GM06990 (cell line): ENCODE data around the gene RYR1.

Experiments
- DNase-seq: peaks from one replicate; pipeline ENCODE4 v3.0.0-alpha.2; 2011; ENCODE audit not compliant: insufficient read length; ENCODE audit errors: extremely low read depth
- H3K27me3 ChIP-seq: replicated peaks from 2 replicates; pipeline ENCODE4 v1.6.0; 2011; ENCODE audit warnings: low read length; ENCODE audit not compliant: control insufficient read depth, insufficient read depth
- H3K36me3 ChIP-seq: 2 replicates; pipeline ENCODE4 v1.5.1; 2011; ENCODE audit warnings: low read length; ENCODE audit not compliant: control insufficient read depth, insufficient read depth
- H3K4me3 ChIP-seq: replicated peaks from 2 replicates; pipeline ENCODE4 v1.5.1; 2011; ENCODE audit warnings: low read depth, mild to moderate bottlenecking, control low read depth, low read length
- TF ChIP-seq, protein P1 (sequence below): IDR thresholded peaks from 2 replicates; pipeline ENCODE4 v1.5.1; 2011; ENCODE audit warnings: low read length, control low read depth, mild to moderate bottlenecking, inconsistent platforms; ENCODE audit not compliant: insufficient read depth, poor library complexity, severe bottlenecking

Gene RYR1

DNA sequence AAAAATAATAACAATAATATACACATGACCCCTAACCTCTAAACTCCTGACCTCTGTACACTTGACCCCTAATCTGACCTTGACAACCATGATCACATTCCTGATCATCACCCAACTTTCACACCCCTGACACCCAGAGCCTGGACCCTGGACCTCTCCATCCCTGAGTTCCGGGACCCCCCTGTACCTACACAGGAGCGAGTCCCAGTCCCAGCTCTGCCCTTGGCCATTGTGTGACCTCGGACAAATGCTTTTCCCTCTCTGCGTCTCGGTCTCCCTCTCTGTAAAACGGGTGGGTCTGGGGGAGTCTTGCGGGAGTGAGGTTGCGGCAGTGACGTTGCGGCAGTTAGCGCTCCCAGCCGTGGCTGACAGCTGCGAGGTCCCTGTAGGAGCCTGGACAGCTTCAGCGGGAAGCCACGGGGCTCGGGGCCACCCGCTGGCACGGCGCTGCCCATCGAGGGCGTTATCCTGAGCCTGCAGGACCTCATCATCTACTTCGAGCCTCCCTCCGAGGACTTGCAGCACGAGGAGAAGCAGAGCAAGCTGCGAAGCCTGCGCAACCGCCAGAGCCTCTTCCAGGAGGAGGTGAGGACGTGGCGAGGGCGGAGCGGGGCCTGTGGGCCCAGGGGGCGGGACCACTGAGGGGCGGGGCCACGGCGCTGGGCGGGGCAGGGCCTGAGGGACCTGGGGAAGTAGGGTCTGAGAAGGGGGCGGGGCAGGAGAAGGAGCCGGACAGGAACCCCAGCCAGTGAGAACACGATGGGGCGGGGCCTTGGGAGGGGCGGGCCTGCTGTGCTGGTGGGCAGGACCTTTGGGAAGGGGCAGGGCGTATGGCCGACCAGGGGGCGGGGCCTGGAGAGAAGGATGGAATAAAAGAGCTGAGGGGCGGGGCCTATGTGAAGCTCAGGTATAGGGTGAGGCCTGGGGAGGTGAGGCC lies 19.2 kb downstream of the RYR1 start:
- Histone ChIP-seq H3K27me3 (no peaks in the 10 kb centered on the region), H3K4me3 (no peak overlapping the region), H3K36me3 (no peaks in the 10 kb centered on the region)
- TF ChIP-seq, protein P1, sequence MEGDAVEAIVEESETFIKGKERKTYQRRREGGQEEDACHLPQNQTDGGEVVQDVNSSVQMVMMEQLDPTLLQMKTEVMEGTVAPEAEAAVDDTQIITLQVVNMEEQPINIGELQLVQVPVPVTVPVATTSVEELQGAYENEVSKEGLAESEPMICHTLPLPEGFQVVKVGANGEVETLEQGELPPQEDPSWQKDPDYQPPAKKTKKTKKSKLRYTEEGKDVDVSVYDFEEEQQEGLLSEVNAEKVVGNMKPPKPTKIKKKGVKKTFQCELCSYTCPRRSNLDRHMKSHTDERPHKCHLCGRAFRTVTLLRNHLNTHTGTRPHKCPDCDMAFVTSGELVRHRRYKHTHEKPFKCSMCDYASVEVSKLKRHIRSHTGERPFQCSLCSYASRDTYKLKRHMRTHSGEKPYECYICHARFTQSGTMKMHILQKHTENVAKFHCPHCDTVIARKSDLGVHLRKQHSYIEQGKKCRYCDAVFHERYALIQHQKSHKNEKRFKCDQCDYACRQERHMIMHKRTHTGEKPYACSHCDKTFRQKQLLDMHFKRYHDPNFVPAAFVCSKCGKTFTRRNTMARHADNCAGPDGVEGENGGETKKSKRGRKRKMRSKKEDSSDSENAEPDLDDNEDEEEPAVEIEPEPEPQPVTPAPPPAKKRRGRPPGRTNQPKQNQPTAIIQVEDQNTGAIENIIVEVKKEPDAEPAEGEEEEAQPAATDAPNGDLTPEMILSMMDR, result no peak
- peak; percentile 56 for DNase-seq

DNA sequence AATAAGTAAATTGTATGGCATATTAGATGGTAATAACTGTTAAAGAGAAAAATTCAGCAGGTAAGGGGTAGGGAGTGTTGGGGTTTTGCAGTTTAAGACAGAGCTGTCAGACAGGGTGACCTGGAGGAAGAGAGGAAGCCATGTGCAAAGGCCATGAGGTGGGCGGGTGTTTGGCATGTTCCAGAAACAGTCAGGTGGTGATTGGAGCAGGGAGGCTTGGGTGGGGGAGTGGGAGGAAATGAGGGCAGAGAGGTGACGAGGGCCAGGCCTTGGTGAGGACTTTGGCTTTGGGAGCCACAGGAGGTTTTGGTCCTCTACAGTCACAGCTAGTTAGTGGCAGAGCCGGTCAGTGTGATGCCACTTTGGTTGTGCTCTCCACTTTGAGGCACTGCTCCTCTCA lies 20.1 kb downstream of the RYR1 start:
- no peak for DNase-seq
- TF ChIP-seq, protein P1, result no peak
- Histone ChIP-seq H3K36me3 (no peaks in the 10 kb centered on the region), H3K4me3 (no peak overlapping the region), H3K27me3 (no peaks in the 10 kb centered on the region)

DNA sequence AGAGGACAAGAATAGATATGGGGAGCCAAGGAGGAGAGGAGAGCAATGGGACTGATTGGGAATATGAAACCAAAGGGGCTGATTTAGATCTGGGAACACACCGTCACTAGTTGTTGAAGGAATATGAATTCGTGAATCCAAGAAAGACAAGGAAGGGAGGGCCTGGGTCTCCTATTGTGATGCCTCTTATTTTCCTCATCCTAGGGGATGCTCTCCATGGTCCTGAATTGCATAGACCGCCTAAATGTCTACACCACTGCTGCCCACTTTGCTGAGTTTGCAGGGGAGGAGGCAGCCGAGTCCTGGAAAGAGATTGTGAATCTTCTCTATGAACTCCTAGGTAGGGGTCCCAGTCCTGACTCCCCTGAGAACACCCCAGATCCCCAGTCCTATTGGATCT lies 21.5 kb downstream of the RYR1 start:
- DNase-seq, result no peak
- Histone ChIP-seq H3K36me3 (no peaks in the 10 kb centered on the region), H3K27me3 (no peaks in the 10 kb centered on the region), H3K4me3 (no peak overlapping the region)
- TF ChIP-seq, protein P1, result no peak

DNA sequence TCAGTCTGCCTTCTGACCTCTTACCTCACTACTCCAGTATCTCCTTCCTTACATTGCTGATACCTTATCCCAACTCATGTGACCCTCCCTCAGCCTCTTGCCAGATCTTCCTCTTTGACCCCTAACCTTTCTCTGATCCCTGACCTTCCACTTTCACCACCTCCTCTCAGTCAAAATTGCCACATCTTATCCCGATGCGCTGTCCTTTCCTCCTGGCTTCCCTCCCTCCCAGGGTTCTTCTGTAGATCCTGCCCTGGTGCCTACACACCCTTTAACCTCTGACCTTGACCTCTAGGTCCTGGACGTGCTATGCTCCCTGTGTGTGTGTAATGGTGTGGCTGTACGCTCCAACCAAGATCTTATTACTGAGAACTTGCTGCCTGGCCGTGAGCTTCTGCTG lies 23.7 kb downstream of the RYR1 start:
- no peaks in the 10 kb centered on the region for H3K36me3 ChIP-seq
- no peaks in the 10 kb centered on the region for H3K27me3 ChIP-seq
- TF ChIP-seq, protein P1, result no peak
- H3K4me3 ChIP-seq, result no peak overlapping the region
- no peak for DNase-seq

DNA sequence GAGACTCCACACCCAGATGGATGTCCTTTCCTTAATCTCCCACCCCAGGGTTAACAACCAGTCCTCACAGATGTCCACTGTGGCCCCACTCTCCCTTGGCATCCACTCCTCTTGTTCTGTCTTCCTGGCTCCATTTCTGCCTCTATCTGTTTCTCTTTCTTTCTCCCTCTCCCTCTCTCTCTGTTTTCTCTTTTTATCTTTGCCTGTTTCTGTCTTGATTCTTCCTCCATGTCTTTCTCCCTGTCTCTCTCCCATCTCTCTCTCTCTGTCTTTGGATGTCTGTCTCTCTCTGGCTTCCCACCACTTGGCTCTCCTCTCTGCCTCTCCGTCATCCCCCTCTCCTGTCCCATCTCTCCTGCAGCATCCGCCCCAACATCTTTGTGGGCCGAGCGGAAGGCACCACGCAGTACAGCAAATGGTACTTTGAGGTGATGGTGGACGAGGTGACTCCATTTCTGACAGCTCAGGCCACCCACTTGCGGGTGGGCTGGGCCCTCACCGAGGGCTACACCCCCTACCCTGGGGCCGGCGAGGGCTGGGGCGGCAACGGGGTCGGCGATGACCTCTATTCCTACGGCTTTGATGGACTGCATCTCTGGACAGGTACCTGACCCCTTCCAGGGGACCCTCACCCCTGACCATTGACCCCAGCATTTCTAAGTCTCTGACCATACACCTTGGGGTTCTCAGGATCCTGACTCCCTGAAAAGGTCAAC lies 24.4 kb downstream of the RYR1 start:
- TF ChIP-seq, protein P1, result no peak
- Histone ChIP-seq H3K27me3 (no peaks in the 10 kb centered on the region), H3K4me3 (no peak overlapping the region), H3K36me3 (no peaks in the 10 kb centered on the region)
- no peak for DNase-seq
